Right ventricle myocardium superior (tissue), 1 donor: ENCODE results near the gene COPG1. TPM values are rescaled to one million over a fixed set of nuclear protein-coding genes. Genes with fewer than 3 reads are reported as not detected.

Experiments used
- ATAC-seq: fragments of 200-7000 bp; cut with Tn5 transposase; one replicate; pipeline ENCODE4 v1.9.1; 2020; ENCODE audit warnings: mild to moderate bottlenecking; ENCODE audit not compliant: poor library complexity
- DNase-seq: peaks from one replicate; pipeline ENCODE4 v3.0.0-alpha.2; 2020
- intact Hi-C: fragments of 100-400 bp; cut with DNase I; formaldehyde crosslinking; loops from one replicate; pipeline ENCODE4 v1.11.2; 2022
- microRNA-seq: library from miRNA; unstranded; fragments of <30 nt; microRNA quantifications from one replicate; pipeline ENCODE4 v1.2.0, GENCODE V29; 2020
- total RNA-seq: library from RNA; stranded (reverse); fragmentation: NEBNext Ultra II Directional; extraction: Animal tissue kit (Norgen Biotek cat#: 25700); gene quantifications from one replicate; pipeline ENCODE4 v1.2.1, GENCODE V29; 2021
- donor health status: DM: no; HTN: yes; CAD: no; lungs with severe emphysema.

Gene COPG1
- total RNA-seq, 1 donor from 2014 or later: 80.6 TPM

DNA sequence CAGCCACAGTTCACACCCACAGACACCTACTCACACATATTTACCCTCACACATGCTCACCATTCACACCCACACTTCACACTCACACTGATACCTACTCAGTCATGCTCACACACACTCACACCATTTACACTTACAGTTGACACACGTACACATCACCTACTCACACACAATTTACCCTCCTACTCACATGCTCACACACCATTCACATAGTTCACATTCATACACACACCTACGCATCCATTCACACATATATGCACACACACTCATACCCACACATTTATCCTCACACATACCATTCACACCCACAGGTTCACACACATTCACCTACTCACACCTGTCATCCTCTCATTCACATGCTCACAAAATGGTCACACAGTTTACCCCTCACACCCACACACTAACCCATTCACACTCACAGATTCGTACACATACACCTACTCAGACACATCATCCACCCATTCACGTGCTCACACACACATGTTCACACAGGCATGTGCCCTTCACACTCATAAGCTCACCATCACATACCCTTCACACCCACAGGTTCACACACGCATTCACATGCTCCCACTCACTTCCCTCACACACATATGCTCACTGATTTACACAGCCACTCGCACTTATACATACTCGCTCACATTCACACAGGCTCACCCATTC is 71.5 kb downstream of the COPG1 start:
- no peak for DNase-seq
- intact Hi-C loops: no loop called here
- no peak for ATAC-seq

DNA sequence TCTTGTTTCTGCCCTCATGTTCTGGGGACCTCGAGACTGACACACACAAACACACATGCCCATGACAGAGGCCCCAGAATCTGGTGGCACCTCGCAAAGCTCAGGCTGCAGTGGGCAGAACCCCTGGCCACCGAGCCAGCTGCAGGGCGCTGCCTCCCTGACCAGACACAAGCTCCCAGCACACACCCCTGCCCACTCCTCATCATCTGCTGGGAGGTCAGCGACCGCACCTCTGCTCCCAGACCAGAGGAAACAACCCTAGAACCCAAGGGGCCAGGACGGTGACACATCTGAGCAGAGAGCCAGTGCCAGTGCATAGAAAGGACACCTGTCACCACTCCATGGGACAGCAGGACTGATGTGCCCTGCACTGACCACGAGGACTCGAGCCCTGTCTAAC is 72.5 kb downstream of the COPG1 start:
- intact Hi-C loops: no loop called here
- no peak for ATAC-seq
- DNase-seq: no peak

DNA sequence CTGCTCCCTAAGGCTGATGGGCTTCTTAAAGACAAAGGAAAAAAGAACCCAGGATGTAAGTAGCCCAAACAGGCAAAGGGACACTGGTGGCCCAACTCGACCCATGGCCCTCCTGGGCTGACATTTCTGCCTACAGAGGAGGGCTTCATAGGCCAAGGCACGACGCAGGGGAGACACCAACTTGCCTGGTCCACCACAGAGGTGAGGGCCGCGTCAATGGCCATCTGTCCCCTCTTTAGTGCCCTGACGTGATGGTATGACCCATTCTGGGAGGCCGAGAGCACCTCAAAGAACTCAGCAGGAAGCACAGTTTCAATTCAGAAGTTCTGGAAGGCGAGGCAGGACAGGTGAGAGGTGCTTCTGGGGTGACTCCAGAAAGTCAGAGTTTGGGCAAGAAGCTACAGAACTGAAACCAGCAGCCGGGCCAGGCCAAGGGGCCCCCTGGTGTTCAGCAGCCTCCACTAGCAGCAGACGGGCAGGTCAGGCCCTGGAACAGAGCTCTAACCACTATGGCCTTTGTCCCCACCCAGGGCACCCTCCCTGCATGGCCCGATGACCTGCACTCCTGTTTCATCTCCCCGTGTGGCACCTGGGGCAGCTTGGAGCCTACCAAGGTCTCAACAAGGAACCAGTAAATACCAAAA is 74.4 kb downstream of the COPG1 start:
- intact Hi-C loops: no loop called here
- no peak for ATAC-seq
- no peak for DNase-seq

DNA sequence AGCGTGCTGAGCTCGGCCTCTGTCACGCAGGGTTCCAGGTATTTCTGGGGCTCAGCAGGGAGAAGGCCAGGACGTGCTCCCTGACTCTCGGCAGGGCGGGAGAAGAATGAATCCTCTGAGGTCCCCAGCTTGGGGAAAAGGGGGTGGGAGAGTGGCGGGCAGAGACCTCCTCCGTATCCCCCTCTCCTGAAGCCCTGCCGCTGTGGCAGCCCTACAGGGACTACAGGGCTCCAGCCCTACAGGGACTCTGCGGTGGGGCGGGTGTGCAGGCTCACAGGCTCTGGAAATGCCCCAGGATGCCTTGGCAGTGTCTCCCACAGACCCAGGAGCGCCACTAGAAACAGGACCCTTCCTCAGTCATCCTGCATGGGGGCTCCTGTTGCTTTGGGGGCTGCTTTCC is 75.4 kb downstream of the COPG1 start:
- ATAC-seq: no peak

DNA sequence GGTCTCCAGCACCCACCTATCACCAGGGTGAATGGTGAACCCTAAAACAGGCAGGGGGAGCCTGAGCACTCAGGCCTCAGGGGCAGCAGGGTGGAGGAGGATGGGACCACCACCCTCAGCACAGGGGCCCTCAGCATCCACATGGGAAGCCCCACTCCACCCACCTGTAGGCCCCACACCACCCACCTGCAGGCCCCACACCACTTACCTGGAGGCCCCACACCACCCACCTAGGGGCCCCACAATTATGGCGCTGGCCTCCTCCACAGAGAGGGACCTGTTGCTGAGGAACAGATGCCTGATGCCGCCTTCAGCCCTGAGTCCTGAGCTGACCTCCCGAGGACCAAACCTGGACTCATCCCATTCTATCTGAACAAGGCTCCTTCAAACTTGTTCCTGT is 76.0 kb downstream of the COPG1 start:
- DNase-seq (no peak), ATAC-seq (no peak)
- intact Hi-C loops: no loop called here

More for the DNA sequence above, 75.4 kb downstream of the COPG1 start:
- DNase-seq: no peak
- intact Hi-C loops: no loop called here

DNA sequence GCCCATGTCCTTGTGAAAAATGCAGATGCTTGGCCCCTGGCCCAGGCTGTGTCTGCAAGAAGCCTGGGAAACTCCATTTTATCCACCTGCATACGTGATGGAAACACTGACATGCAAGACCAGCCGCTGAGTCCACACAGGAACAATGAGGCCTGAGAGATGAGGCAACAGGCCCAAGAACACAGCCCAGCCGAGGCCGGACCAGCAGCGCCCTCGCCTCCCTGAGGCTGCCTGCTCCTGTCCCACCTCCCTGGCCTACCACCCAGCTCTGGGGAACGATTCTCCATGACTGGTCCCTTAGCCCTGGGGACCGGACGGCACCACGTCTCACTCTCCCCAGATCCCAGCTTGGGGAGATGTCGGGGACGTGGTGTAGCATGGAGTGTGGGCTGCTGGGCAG is 76.7 kb downstream of the COPG1 start:
- intact Hi-C loops: no loop called here
- no peak for DNase-seq
- ATAC-seq: no peak

DNA sequence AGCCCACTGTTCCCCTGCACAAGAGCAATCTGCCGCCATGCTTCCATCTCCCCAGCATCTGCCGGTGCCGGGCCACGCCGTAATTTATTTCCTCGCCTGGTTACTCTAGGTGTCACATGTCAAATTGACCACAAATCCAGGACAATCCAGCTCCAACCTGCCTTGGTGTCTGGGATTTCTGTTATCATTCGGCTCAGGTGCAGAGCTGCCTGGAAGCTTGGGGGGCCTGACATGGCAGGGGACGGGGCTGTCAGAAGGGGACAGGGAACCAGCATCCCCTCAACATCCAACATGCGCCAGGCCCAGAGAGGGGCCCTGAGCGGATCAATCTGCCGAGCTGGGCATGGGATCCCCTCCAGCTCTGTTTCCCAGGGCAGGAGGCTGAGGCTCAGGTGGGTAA is 77.2 kb downstream of the COPG1 start:
- no peak for ATAC-seq
- DNase-seq: no peak
- intact Hi-C loops: no loop called here

Small RNAs within 50 kb of the gene (microRNA-seq; reads per million reads assigned to microRNA genes)
- not detected for gene MIR6826

Other genes with a start within 250 kb of the COPG1 start
- 2.4 TPM for gene EFCC1, start 248.3 kb upstream of the COPG1 start, total RNA-seq
- not detected for gene GP9, start 188.8 kb upstream of the COPG1 start, total RNA-seq
- 5.1 TPM for gene RAB43, start 127.8 kb upstream of the COPG1 start, total RNA-seq
- gene ISY1, start 88.5 kb upstream of the COPG1 start, total RNA-seq: 28.0 TPM
- 476 TPM for gene CNBP, start 65.7 kb upstream of the COPG1 start, total RNA-seq
- 42.7 TPM for gene HMCES, start 29.3 kb downstream of the COPG1 start, total RNA-seq
- not detected for gene EFCAB12, start 179.0 kb downstream of the COPG1 start, total RNA-seq
- gene MBD4, start 190.3 kb downstream of the COPG1 start, total RNA-seq: 18.7 TPM
- gene IFT122, start 190.6 kb downstream of the COPG1 start, total RNA-seq: 19.3 TPM